ENCODE results near the gene CAMKMT.

The CAMKMT gene

DNA sequence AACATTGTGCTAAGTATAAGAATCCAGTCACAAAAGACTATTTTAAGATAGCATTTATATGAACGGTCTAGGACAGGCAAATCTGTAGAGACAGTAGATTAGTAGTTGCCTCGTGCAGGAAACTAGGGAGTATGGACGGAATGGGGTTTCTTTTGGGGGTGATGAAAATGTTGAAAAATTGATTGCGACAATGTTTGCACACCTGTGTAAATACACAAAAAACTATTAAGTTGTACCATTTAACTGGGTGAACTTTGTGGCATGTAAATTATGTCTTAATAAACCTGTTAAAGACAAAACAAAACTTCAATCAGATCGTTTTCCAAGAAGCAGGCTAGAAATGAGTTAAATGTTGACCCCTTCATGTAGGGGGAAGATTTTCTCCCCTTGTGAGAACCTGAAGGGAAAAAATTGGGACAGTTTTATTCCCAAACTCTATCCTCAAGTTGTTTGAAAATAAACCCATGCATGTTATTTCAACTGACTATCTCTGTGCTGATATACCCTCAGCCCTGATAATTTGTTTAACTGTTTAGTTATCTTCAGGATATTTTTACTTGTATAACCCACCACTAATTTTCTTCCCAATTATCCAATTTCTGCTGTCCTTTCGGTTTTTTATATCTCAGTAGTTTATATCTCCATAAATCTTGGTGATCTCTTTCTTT, 87.2 kb downstream of the CAMKMT start:
- TF ChIP-seq REST (IDR thresholded peaks at IDR 0.05; ENCODE audit: low read depth) (no peak), ZBTB7A (IDR thresholded peaks at IDR 0.05; ENCODE audit: low read depth) (no peak), RAD21 (IDR thresholded peaks at IDR 0.05; ENCODE audit: low read depth) (no peak), EGR1 (IDR thresholded peaks at IDR 0.05) (no peak), FOXM1 (IDR thresholded peaks at IDR 0.05; ENCODE audit: borderline replicate concordance, low read depth) (no peak), TEAD4 (IDR thresholded peaks at IDR 0.05) (no peak)
- TF ChIP-seq, protein P1, sequence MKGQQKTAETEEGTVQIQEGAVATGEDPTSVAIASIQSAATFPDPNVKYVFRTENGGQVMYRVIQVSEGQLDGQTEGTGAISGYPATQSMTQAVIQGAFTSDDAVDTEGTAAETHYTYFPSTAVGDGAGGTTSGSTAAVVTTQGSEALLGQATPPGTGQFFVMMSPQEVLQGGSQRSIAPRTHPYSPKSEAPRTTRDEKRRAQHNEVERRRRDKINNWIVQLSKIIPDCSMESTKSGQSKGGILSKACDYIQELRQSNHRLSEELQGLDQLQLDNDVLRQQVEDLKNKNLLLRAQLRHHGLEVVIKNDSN (IDR thresholded peaks at IDR 0.05), result no peak
- TF ChIP-seq, protein P2, sequence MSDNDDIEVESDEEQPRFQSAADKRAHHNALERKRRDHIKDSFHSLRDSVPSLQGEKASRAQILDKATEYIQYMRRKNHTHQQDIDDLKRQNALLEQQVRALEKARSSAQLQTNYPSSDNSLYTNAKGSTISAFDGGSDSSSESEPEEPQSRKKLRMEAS (IDR thresholded peaks at IDR 0.05), result no peak

DNA sequence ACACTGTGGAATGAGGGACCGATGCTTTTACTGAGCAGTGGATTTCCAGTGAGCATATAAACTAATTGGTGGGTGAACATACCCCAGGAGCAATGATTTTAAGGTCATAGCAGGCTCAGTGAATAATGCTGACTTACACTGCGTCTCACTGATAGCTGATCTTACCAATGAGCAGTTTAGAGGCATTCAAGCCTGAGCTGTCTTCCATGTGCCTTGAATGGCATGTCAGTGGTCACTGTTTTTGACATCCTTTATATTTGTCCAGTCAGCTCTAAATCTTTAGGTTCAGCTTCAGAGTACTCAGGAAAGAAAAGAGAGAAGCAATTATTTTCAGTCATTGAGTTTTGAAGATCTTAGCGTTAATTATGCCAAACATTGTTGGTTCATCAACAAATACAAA, 88.3 kb downstream of the CAMKMT start:
- TF ChIP-seq NFIC (IDR thresholded peaks at IDR 0.05), result no peak
- TF ChIP-seq TAF1 (IDR thresholded peaks at IDR 0.05; ENCODE audit: low read depth), result no peak
- no peak for TF ChIP-seq FOXM1 (IDR thresholded peaks at IDR 0.05; ENCODE audit: borderline replicate concordance, low read depth)

- TF ChIP-seq FOXM1 (IDR thresholded peaks at IDR 0.05; ENCODE audit: borderline replicate concordance, low read depth) (no peak), ZBTB7A (IDR thresholded peaks at IDR 0.05; ENCODE audit: low read depth) (no peak), TCF12 (IDR thresholded peaks at IDR 0.05; ENCODE audit: low read depth) (no peak), NFIC (IDR thresholded peaks at IDR 0.05) (no peak)
Observed at GRCh38 chr2:44450806-44451205, 89.1 kb downstream of the CAMKMT start.

DNA sequence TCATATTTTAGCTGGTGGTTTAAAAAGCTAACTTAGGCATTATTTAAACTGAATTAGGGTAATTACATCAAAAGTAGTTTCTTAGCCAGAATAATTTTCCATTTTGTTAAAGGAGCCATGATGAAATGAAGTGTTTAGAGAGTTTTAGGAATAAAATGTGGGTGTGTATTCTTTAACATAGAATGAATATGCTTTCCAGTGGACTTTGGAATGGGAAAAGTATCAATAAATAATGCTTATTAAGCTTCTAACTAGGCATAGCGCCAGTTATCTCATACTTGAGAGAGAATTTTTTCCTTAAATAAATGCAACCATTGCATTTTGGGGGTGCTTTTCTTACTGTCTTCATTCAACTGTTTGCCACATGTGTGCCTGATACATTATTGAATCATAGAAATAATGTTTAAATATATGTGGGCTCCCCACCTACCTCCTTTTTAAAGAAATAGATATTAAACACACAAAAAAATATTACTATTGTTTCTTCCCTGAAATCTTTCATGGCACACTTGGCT, 90.4 kb downstream of the CAMKMT start:
- no peak for TF ChIP-seq RAD21 (IDR thresholded peaks at IDR 0.05; ENCODE audit: low read depth)

GRCh38 chr2:44453259-44453658, 91.5 kb downstream of the CAMKMT start:
- TF ChIP-seq EGR1 (IDR thresholded peaks at IDR 0.05) (no peak), TEAD4 (IDR thresholded peaks at IDR 0.05) (no peak)

DNA sequence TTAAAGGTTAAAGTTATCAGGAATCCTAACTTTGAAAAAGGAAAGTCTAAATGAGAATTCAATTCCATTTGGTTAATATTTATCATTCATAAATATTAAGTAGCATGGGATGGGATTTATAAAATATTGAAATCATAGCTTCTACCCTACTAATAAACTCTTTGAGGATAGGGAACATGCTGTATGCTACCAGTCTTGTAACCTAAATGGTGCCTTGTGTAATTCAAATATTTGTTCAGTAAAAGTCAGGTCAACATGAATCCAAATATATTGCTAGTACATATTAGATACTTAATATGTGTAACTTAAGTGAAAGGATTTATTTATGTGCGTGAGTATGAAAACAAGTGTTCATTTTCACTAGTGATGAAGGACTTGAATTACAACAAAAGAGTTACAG, 94.1 kb downstream of the CAMKMT start:
- TF ChIP-seq NFIC (IDR thresholded peaks at IDR 0.05) (no peak), RAD21 (IDR thresholded peaks at IDR 0.05; ENCODE audit: low read depth) (no peak), TCF12 (IDR thresholded peaks at IDR 0.05; ENCODE audit: low read depth) (no peak), ZBTB7A (IDR thresholded peaks at IDR 0.05; ENCODE audit: low read depth) (no peak), YY1 (IDR thresholded peaks at IDR 0.05; ENCODE audit: low read depth) (no peak), REST (IDR thresholded peaks at IDR 0.05; ENCODE audit: low read depth) (no peak), TAF1 (IDR thresholded peaks at IDR 0.05; ENCODE audit: low read depth) (no peak), EGR1 (IDR thresholded peaks at IDR 0.05) (no peak), EP300 (IDR thresholded peaks at IDR 0.05; ENCODE audit: borderline replicate concordance) (no peak), CEBPB (IDR thresholded peaks at IDR 0.05) (no peak), CREB1 (IDR thresholded peaks at IDR 0.05; ENCODE audit: low read depth) (no peak), FOXM1 (IDR thresholded peaks at IDR 0.05; ENCODE audit: borderline replicate concordance, low read depth) (no peak), TEAD4 (IDR thresholded peaks at IDR 0.05) (no peak)
- TF ChIP-seq, protein P2 (IDR thresholded peaks at IDR 0.05), result no peak
- TF ChIP-seq, protein P1 (IDR thresholded peaks at IDR 0.05), result no peak

DNA sequence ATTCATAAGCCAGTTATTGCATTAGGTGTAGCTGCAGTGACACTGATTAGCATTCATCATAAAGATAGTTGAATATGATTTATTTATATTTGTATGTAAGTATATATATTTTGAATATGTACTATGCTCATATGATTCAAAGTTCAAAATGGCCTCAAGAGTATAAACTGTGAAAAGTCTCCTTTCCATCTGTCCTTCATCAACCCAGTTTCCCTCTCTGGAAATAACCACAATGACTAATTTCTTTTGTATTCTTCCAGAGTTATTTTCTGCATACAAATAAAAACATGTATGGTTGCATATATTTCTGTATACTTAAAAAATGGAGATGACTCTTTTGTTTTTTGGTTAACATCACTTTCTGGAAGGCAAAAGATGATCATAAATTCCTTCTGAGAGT, 95.2 kb downstream of the CAMKMT start:
- TF ChIP-seq YY1 (IDR thresholded peaks at IDR 0.05; ENCODE audit: low read depth) (no peak), TAF1 (IDR thresholded peaks at IDR 0.05; ENCODE audit: low read depth) (no peak), TCF12 (IDR thresholded peaks at IDR 0.05; ENCODE audit: low read depth) (no peak), RAD21 (IDR thresholded peaks at IDR 0.05; ENCODE audit: low read depth) (no peak), FOXM1 (IDR thresholded peaks at IDR 0.05; ENCODE audit: borderline replicate concordance, low read depth) (no peak), REST (IDR thresholded peaks at IDR 0.05; ENCODE audit: low read depth) (no peak), CEBPB (IDR thresholded peaks at IDR 0.05) (no peak), EP300 (IDR thresholded peaks at IDR 0.05; ENCODE audit: borderline replicate concordance) (no peak), EGR1 (IDR thresholded peaks at IDR 0.05) (no peak), CREB1 (IDR thresholded peaks at IDR 0.05; ENCODE audit: low read depth) (no peak), TEAD4 (IDR thresholded peaks at IDR 0.05) (no peak), ZBTB7A (IDR thresholded peaks at IDR 0.05; ENCODE audit: low read depth) (no peak), NFIC (IDR thresholded peaks at IDR 0.05) (no peak)
- TF ChIP-seq, protein P1 (IDR thresholded peaks at IDR 0.05), result no peak
- TF ChIP-seq, protein P2 (IDR thresholded peaks at IDR 0.05), result no peak
